ENCODE measurements around the gene HIF1A.

Gene HIF1A

GRCh38 chr14:61749264-61749663 is 54.0 kb downstream of the HIF1A start:
- ATAC-seq (ENCODE audit: insufficient read depth, low read depth) (no peak), DNase-seq (no peak)
- Histone ChIP-seq H4K20me1 (ENCODE audit: insufficient read depth, low read length) (no peaks in the 10 kb centered on the region), H3K4me3 (ENCODE audit: low read depth in 1 of 2, low read length in 2 of 2) (no peak overlapping the region), H3K36me3 (ENCODE audit: insufficient read depth, low read length) (peaks cover 41% of the 10 kb centered on the region), H3K27me3 (ENCODE audit: insufficient read depth, low read length, poor library complexity) (no peaks in the 10 kb centered on the region), H3K27ac (ENCODE audit: low read length) (no peak overlapping the region), H3K4me1 (ENCODE audit: insufficient read depth, low read length) (no peaks in the 10 kb centered on the region), H3K9ac (ENCODE audit: low read depth, low read length) (no peak overlapping the region), H3K79me2 (ENCODE audit: insufficient read depth, low read length) (no peaks in the 10 kb centered on the region), H2AFZ (ENCODE audit: low read depth, low read length) (no peak overlapping the region), H3K9me3 (ENCODE audit: insufficient read depth, low read length, severe bottlenecking) (no peaks in the 10 kb centered on the region), H3K4me2 (ENCODE audit: insufficient read depth, low read length) (no peak overlapping the region)
- TF ChIP-seq EZH2 (IDR thresholded peaks at IDR 0.05; ENCODE audit: borderline replicate concordance, low read depth, low read length, severe bottlenecking): no peak
- TF ChIP-seq CTCF (IDR thresholded peaks at IDR 0.05; ENCODE audit: borderline replicate concordance, extremely low read depth, low read length, poor library complexity, severe bottlenecking): no peak

- no peaks in the 10 kb centered on the region for H3K4me1 ChIP-seq (ENCODE audit: insufficient read depth, low read length)
- H3K27me3 ChIP-seq (ENCODE audit: insufficient read depth, low read length, poor library complexity): no peaks in the 10 kb centered on the region
- H3K27ac ChIP-seq (ENCODE audit: low read length): no peak overlapping the region
- no peak overlapping the region for H3K4me3 ChIP-seq (ENCODE audit: low read depth in 1 of 2, low read length in 2 of 2)
- H3K36me3 ChIP-seq (ENCODE audit: insufficient read depth, low read length): peaks cover 37% of the 10 kb centered on the region
- H2AFZ ChIP-seq (ENCODE audit: low read depth, low read length): no peak overlapping the region
- no peaks in the 10 kb centered on the region for H3K79me2 ChIP-seq (ENCODE audit: insufficient read depth, low read length)
- no peak for TF ChIP-seq EZH2 (IDR thresholded peaks at IDR 0.05; ENCODE audit: borderline replicate concordance, low read depth, low read length, severe bottlenecking)
- TF ChIP-seq CTCF (IDR thresholded peaks at IDR 0.05; ENCODE audit: borderline replicate concordance, extremely low read depth, low read length, poor library complexity, severe bottlenecking): no peak
- ATAC-seq (ENCODE audit: insufficient read depth, low read depth): no peak
- no peaks in the 10 kb centered on the region for H3K9me3 ChIP-seq (ENCODE audit: insufficient read depth, low read length, severe bottlenecking)
- no peaks in the 10 kb centered on the region for H4K20me1 ChIP-seq (ENCODE audit: insufficient read depth, low read length)
- H3K9ac ChIP-seq (ENCODE audit: low read depth, low read length): no peak overlapping the region
- no peak for DNase-seq
- H3K4me2 ChIP-seq (ENCODE audit: insufficient read depth, low read length): no peak overlapping the region
Measured at GRCh38 chr14:61749867-61750266, 54.6 kb downstream of the HIF1A start.

GRCh38 chr14:61750708-61751474 is 55.6 kb downstream of the HIF1A start:
- Histone ChIP-seq H2AFZ (ENCODE audit: low read depth, low read length) (no peak overlapping the region), H3K9me3 (ENCODE audit: insufficient read depth, low read length, severe bottlenecking) (no peaks in the 10 kb centered on the region), H3K4me1 (ENCODE audit: insufficient read depth, low read length) (no peaks in the 10 kb centered on the region), H3K4me3 (ENCODE audit: low read depth in 1 of 2, low read length in 2 of 2) (peak overlapping the region in 1 of 2 experiments; percentile 47; a peak in 2 of 4 replicates), H3K9ac (ENCODE audit: low read depth, low read length) (no peak overlapping the region; the same call in 1 of the 2 replicates), H3K4me2 (ENCODE audit: insufficient read depth, low read length) (peak overlapping the region; percentile 50), H3K79me2 (ENCODE audit: insufficient read depth, low read length) (no peaks in the 10 kb centered on the region), H3K27me3 (ENCODE audit: insufficient read depth, low read length, poor library complexity) (no peaks in the 10 kb centered on the region), H3K36me3 (ENCODE audit: insufficient read depth, low read length) (peaks cover 26% of the 10 kb centered on the region), H3K27ac (ENCODE audit: low read length) (no peak overlapping the region), H4K20me1 (ENCODE audit: insufficient read depth, low read length) (no peaks in the 10 kb centered on the region)
- DNase-seq (peak; percentile 69), ATAC-seq (ENCODE audit: insufficient read depth, low read depth) (peak; percentile 92)
- no peak for TF ChIP-seq CTCF (IDR thresholded peaks at IDR 0.05; ENCODE audit: borderline replicate concordance, extremely low read depth, low read length, poor library complexity, severe bottlenecking)
- no peak for TF ChIP-seq EZH2 (IDR thresholded peaks at IDR 0.05; ENCODE audit: borderline replicate concordance, low read depth, low read length, severe bottlenecking)
